GM23338 (cell line): ENCODE data around the gene NDUFS6.
A peak's percentile ranks its signal among the peaks of the same experiment; 100 is the strongest.

Experiments
- CREB1 ChIP-seq: fragments of 250-450 bp; sonication (Bioruptor Pico); IDR thresholded peaks from 2 replicates; pipeline ENCODE4 v1.5.0; 2020; ENCODE audit warnings: low read depth, mild to moderate bottlenecking, moderate library complexity
- CTCF ChIP-seq, 2 experiments: fragments of 200-600 bp in 1 of 2; sonication (generic) in 1 of 2; conservative IDR thresholded peaks; 2 replicates each; pipeline versions ENCODE4 v1.5.1 to v1.6.1; 2016 to 2017; ENCODE audit warnings: antibody characterized with exemption in 2 of 2, low read depth in 2 of 2, mild to moderate bottlenecking in 2 of 2, moderate library complexity in 1 of 2
- EZH2 ChIP-seq: fragments of 200-600 bp; sonication (generic); IDR thresholded peaks from one replicate; pipeline ENCODE4 v1.8.0; 2017; ENCODE audit warnings: antibody characterized with exemption, mild to moderate bottlenecking, low read depth; ENCODE audit not compliant: unreplicated experiment
- EZH2phosphoT487 ChIP-seq: fragments of 200-600 bp; sonication (generic); IDR thresholded peaks from one replicate; pipeline ENCODE4 v1.8.1; 2018; ENCODE audit warnings: antibody characterized with exemption; ENCODE audit not compliant: unreplicated experiment
- POLR2AphosphoS5 ChIP-seq: IDR thresholded peaks from 2 replicates; pipeline ENCODE4 v1.6.1; 2016; ENCODE audit warnings: antibody characterized with exemption, low read depth

- TF ChIP-seq CTCF (conservative IDR thresholded peaks at IDR 0.05; ENCODE audit: low read depth in 2 of 2): 0 out of 4 replicates have a peak, but pooled peaks of 1 of the 2 experiments have one; percentile 1
- TF ChIP-seq EZH2: no peak
- TF ChIP-seq POLR2AphosphoS5: no peak
- no peak for TF ChIP-seq EZH2phosphoT487
- TF ChIP-seq CREB1 (CRISPR knock-in tag): no peak
Measured at GRCh38 chr5:1772634-1773033, 28.6 kb upstream of the NDUFS6 start.
